ENCODE data around the gene PADI2.

GRCh38 chr1:17046334-17046657 is 73.0 kb downstream of the PADI2 start:
- TF ChIP-seq CTCF (IDR thresholded peaks at IDR 0.05) (no peak), POLR2A (IDR thresholded peaks at IDR 0.05) (no peak)

Data from uterus (tissue), 2 donors.